ENCODE data around the gene ETV5.

ETV5 gene

GRCh38 chr3:186012137-186012536 is 96.8 kb downstream of the ETV5 start:
- no peak for TF ChIP-seq CTCF (IDR thresholded peaks at IDR 0.05; ENCODE audit: extremely low read depth, insufficient read depth, missing control alignments)
- DNase-seq (ENCODE audit: low spot score) = no peak
- in situ Hi-C loops (cut with MboI; ENCODE audit: low pct_unique_long_range_greater_than_20kb, low sequenced_read_pairs, unreplicated experiment) = no loop called here

- no peak for TF ChIP-seq CTCF (IDR thresholded peaks at IDR 0.05; ENCODE audit: extremely low read depth, insufficient read depth, missing control alignments)
- in situ Hi-C loops (cut with MboI; ENCODE audit: low pct_unique_long_range_greater_than_20kb, low sequenced_read_pairs, unreplicated experiment) = no loop called here
- DNase-seq (ENCODE audit: low spot score) = no peak
Observed at GRCh38 chr3:186004671-186005070, 104.2 kb downstream of the ETV5 start.

DNA sequence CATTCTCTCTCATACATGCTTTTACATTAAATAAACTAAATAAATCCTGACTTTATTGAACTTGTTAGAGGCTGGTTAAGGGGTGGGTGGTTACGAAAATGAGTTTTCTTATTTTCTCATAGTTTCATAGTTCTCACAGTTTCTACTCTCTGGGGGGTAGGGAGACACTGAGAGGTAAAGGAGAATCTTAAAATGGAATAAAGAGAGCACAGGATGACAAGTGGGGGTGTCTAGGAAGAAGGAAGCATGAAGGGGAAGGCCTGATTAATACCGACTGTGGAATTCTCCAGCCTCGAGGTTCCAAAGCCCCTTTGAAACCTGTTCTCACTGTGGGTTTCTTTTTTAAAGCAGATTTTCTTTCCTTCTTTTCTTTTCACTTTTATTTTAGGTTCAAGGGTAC is 104.7 kb downstream of the ETV5 start:
- no peak for TF ChIP-seq CTCF (IDR thresholded peaks at IDR 0.05; ENCODE audit: extremely low read depth, insufficient read depth, missing control alignments)
- in situ Hi-C loops (cut with MboI; ENCODE audit: low pct_unique_long_range_greater_than_20kb, low sequenced_read_pairs, unreplicated experiment) = no loop called here
- DNase-seq (ENCODE audit: low spot score) = peak; percentile 22

- peak; percentile 53 for DNase-seq (ENCODE audit: low spot score)
- in situ Hi-C loops (cut with MboI; ENCODE audit: low pct_unique_long_range_greater_than_20kb, low sequenced_read_pairs, unreplicated experiment) = no loop called here
- no peak for TF ChIP-seq CTCF (IDR thresholded peaks at IDR 0.05; ENCODE audit: extremely low read depth, insufficient read depth, missing control alignments)
Observed at GRCh38 chr3:186003610-186004009, 105.3 kb downstream of the ETV5 start.

- in situ Hi-C loops (cut with MboI; ENCODE audit: low pct_unique_long_range_greater_than_20kb, low sequenced_read_pairs, unreplicated experiment) = no loop called here
- no peak for DNase-seq (ENCODE audit: low spot score)
- peak; percentile 41 for TF ChIP-seq CTCF (IDR thresholded peaks at IDR 0.05; ENCODE audit: extremely low read depth, insufficient read depth, missing control alignments)
Observed at GRCh38 chr3:186002884-186003472, 105.9 kb downstream of the ETV5 start.

GRCh38 chr3:186001842-186002241 is 107.0 kb downstream of the ETV5 start:
- no peak for DNase-seq (ENCODE audit: low spot score)
- in situ Hi-C loops (cut with MboI; ENCODE audit: low pct_unique_long_range_greater_than_20kb, low sequenced_read_pairs, unreplicated experiment) = no loop called here
- no peak for TF ChIP-seq CTCF (IDR thresholded peaks at IDR 0.05; ENCODE audit: extremely low read depth, insufficient read depth, missing control alignments)

GRCh38 chr3:185999221-185999620 is 109.7 kb downstream of the ETV5 start:
- TF ChIP-seq CTCF (IDR thresholded peaks at IDR 0.05; ENCODE audit: extremely low read depth, insufficient read depth, missing control alignments) = no peak
- no peak for DNase-seq (ENCODE audit: low spot score)
- in situ Hi-C loops (cut with MboI; ENCODE audit: low pct_unique_long_range_greater_than_20kb, low sequenced_read_pairs, unreplicated experiment) = no loop called here

Data from GM13977 (cell line).